GM12801 (cell line): Measurements from ENCODE around the gene PKD2L2.

Experiments used
- CTCF ChIP-seq: IDR thresholded peaks from one replicate; pipeline ENCODE4 v1.5.1; 2011; ENCODE audit warnings: control low read depth; ENCODE audit not compliant: insufficient read length; ENCODE audit errors: extremely low read depth

The PKD2L2 gene

GRCh38 chr5:137939331-137939730 lies 50.1 kb downstream of the PKD2L2 start:
- TF ChIP-seq CTCF: no peak

GRCh38 chr5:137945825-137946224 lies 56.6 kb downstream of the PKD2L2 start:
- no peak for TF ChIP-seq CTCF

- TF ChIP-seq CTCF: no peak
Observed at GRCh38 chr5:137954131-137954879, 65.0 kb downstream of the PKD2L2 start.

- TF ChIP-seq CTCF: no peak
Observed at GRCh38 chr5:137957948-137958347, 68.7 kb downstream of the PKD2L2 start.

GRCh38 chr5:137959488-137959887 lies 70.2 kb downstream of the PKD2L2 start:
- TF ChIP-seq CTCF: no peak

- TF ChIP-seq CTCF: no peak
Observed at GRCh38 chr5:137960141-137960540, 70.9 kb downstream of the PKD2L2 start.

GRCh38 chr5:137960819-137961218 lies 71.6 kb downstream of the PKD2L2 start:
- TF ChIP-seq CTCF: no peak
